Astrocyte (in vitro differentiated cells and primary cell): ENCODE results near the gene AGRN. TPM values are rescaled to one million over a fixed set of nuclear protein-coding genes. Genes with fewer than 3 reads are reported as not detected.

Experiments
- DNase-seq: peaks from one replicate; pipeline ENCODE4 v3.0.0-alpha.2; 2010; ENCODE audit warnings: low read depth
- FAIRE-seq: peaks from 2 replicates; lab custom pipeline; 2011; peaks lifted over from hg19 to GRCh38; lab: Jason Lieb, UNC
- H2AFZ ChIP-seq: 2 replicates; pipeline ENCODE4 v1.6.0; 2012; ENCODE audit warnings: low read depth, low read length, inconsistent platforms
- H3K27ac ChIP-seq: 2 replicates; pipeline ENCODE4 v1.5.1; 2011; ENCODE audit warnings: low read depth, low read length, inconsistent platforms
- H3K27me3 ChIP-seq: 2 replicates; pipeline ENCODE4 v1.6.0; 2011; ENCODE audit warnings: low read length, inconsistent platforms; ENCODE audit not compliant: insufficient read depth
- H3K36me3 ChIP-seq: 2 replicates; pipeline ENCODE4 v1.5.1; 2011; ENCODE audit warnings: low read length, inconsistent platforms; ENCODE audit not compliant: insufficient read depth
- H3K4me1 ChIP-seq: 2 replicates; pipeline ENCODE4 v1.5.1; 2011; ENCODE audit warnings: low read length, inconsistent platforms; ENCODE audit not compliant: insufficient read depth
- H3K4me2 ChIP-seq: 2 replicates; pipeline ENCODE4 v1.6.0; 2012; ENCODE audit warnings: low read length, inconsistent platforms
- H3K4me3 ChIP-seq: 2 replicates; pipeline ENCODE4 v1.5.1; 2011; ENCODE audit warnings: low read depth, mild to moderate bottlenecking, low read length, inconsistent platforms; ENCODE audit not compliant: insufficient read depth
- H3K79me2 ChIP-seq: 2 replicates; pipeline ENCODE4 v1.6.0; 2012; ENCODE audit warnings: mild to moderate bottlenecking, low read length, inconsistent platforms; ENCODE audit not compliant: insufficient read depth
- H3K9ac ChIP-seq: 2 replicates; pipeline ENCODE4 v1.6.0; 2012; ENCODE audit warnings: mild to moderate bottlenecking, low read length, inconsistent platforms
- H3K9me3 ChIP-seq: 2 replicates; pipeline ENCODE4 v1.5.1; 2012; ENCODE audit warnings: low read depth, mild to moderate bottlenecking, low read length, inconsistent platforms; ENCODE audit not compliant: insufficient read depth
- H4K20me1 ChIP-seq: 2 replicates; pipeline ENCODE4 v1.6.0; 2012; ENCODE audit warnings: low read length, inconsistent platforms; ENCODE audit not compliant: insufficient read depth
- H3K27ac Mint-ChIP-seq: one replicate; pipeline ENCODE4 v1.8.0; 2021; ENCODE audit warnings: mild to moderate bottlenecking, mixed read lengths; ENCODE audit not compliant: unreplicated experiment
- H3K27me3 Mint-ChIP-seq: one replicate; pipeline ENCODE4 v1.8.0; 2021; ENCODE audit warnings: low read depth, mixed read lengths; ENCODE audit not compliant: unreplicated experiment
- H3K36me3 Mint-ChIP-seq: one replicate; pipeline ENCODE4 v1.8.0; 2021; ENCODE audit warnings: low read depth, mixed read lengths; ENCODE audit not compliant: unreplicated experiment
- H3K4me1 Mint-ChIP-seq: one replicate; pipeline ENCODE4 v1.8.0; 2021; ENCODE audit warnings: low read depth, mixed read lengths; ENCODE audit not compliant: unreplicated experiment
- H3K4me3 Mint-ChIP-seq: one replicate; pipeline ENCODE4 v1.8.0; 2021; ENCODE audit warnings: mild to moderate bottlenecking, moderate library complexity, mixed read lengths; ENCODE audit not compliant: unreplicated experiment
- H3K9me3 Mint-ChIP-seq: one replicate; pipeline ENCODE4 v1.8.0; 2021; ENCODE audit warnings: mild to moderate bottlenecking, mixed read lengths; ENCODE audit not compliant: unreplicated experiment
- EZH2 ChIP-seq: IDR thresholded peaks from 2 replicates; pipeline ENCODE4 v1.6.1; 2012; ENCODE audit warnings: mild to moderate bottlenecking, low read length, inconsistent platforms; ENCODE audit not compliant: insufficient read depth
- total RNA-seq: library from RNA; stranded (reverse); gene quantifications from 2 replicates; pipeline ENCODE4 v1.2.1, GENCODE V29; 2021
- TF ChIP-seq, protein P1 (sequence below): IDR thresholded peaks from 2 replicates; pipeline ENCODE4 v1.5.1; 2011; ENCODE audit warnings: low read depth, mild to moderate bottlenecking, inconsistent platforms, low read length, moderate library complexity; ENCODE audit not compliant: insufficient read depth

The AGRN gene
- total RNA-seq, 1 donor from 2014 or later: 589 TPM

DNA sequence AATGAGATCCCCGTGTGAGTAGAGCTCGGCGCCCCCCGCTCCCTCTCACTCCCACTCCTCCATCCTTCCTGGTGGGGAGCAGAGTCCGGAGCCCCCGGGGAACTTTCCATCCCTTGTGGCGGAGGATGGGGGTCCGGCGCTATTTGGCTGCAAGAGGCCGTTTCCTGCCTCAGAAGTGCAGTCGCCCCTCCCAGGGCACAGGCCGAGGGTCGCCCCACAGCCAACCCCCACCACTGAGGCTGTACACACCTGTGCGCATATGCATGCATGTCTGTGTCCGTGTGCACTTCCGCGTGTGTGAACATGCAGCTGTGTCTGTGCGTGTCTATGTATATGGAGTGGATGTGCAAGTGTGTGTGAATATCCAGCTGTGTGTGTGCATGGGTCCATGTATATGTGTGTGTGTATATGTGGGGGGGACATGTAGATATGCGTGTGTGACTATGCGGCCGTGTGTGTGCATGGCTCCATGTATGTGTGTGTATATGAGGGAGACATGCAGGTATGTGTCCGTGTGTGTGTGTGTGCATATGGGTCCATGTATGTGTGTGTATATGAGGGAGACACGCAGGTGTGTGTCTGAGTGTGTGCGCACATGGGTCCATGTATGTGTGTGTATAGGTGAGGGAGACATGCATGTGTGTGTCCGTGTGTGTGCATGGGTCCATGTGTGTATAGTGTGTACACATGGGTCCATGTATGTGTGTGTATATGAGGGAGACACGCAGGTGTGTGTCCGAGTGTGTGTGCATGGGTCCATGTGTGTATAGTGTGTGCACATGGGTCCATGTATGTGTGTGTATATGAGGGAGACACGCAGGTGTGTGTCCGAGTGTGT is 32.3 kb downstream of the AGRN start:
- H3K9ac ChIP-seq: no peak overlapping the region
- Mint-ChIP-seq H3K4me1 (no peaks in the 10 kb centered on the region), H3K36me3 (peaks cover 10% of the 10 kb centered on the region), H3K9me3 (no peaks in the 10 kb centered on the region), H3K27me3 (no peaks in the 10 kb centered on the region), H3K27ac (peak overlapping the region; percentile 60), H3K4me3 (no peak overlapping the region)
- DNase-seq (no peak), FAIRE-seq (no peak)
- H2AFZ ChIP-seq: no peak overlapping the region
- no peak overlapping the region for H3K4me2 ChIP-seq
- no peak overlapping the region for H3K27ac ChIP-seq
- no peaks in the 10 kb centered on the region for H3K27me3 ChIP-seq
- H3K36me3 ChIP-seq: peaks cover 7% of the 10 kb centered on the region
- no peaks in the 10 kb centered on the region for H3K4me1 ChIP-seq
- no peaks in the 10 kb centered on the region for H3K9me3 ChIP-seq
- no peak overlapping the region for H3K4me3 ChIP-seq
- H3K79me2 ChIP-seq: no peaks in the 10 kb centered on the region
- TF ChIP-seq, protein P1, sequence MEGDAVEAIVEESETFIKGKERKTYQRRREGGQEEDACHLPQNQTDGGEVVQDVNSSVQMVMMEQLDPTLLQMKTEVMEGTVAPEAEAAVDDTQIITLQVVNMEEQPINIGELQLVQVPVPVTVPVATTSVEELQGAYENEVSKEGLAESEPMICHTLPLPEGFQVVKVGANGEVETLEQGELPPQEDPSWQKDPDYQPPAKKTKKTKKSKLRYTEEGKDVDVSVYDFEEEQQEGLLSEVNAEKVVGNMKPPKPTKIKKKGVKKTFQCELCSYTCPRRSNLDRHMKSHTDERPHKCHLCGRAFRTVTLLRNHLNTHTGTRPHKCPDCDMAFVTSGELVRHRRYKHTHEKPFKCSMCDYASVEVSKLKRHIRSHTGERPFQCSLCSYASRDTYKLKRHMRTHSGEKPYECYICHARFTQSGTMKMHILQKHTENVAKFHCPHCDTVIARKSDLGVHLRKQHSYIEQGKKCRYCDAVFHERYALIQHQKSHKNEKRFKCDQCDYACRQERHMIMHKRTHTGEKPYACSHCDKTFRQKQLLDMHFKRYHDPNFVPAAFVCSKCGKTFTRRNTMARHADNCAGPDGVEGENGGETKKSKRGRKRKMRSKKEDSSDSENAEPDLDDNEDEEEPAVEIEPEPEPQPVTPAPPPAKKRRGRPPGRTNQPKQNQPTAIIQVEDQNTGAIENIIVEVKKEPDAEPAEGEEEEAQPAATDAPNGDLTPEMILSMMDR: no peak
- TF ChIP-seq EZH2: no peak
- peaks cover 48% of the 10 kb centered on the region for H4K20me1 ChIP-seq

DNA sequence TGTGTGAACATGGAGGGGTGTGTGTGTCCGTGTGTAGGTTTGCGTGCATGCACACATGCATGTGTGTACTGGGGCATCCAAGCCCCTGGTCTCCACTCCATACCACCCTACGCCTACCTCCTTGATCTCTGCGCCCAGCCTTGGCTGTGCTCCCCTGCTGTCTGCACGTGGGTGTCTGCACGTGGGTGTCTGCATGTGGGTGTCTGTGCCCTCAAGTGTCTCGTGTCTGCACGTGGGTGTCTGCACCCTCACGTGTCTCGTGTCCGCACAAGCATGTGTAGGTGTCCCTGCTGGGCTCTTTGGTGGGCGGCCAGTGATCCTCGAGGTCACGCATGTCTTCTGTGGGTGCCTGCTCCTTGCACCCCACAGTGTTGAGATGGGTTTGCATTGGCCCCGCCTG is 33.1 kb downstream of the AGRN start:
- Histone ChIP-seq H3K4me3 (no peak overlapping the region), H3K9ac (no peak overlapping the region), H2AFZ (no peak overlapping the region), H3K79me2 (no peaks in the 10 kb centered on the region), H3K4me1 (no peaks in the 10 kb centered on the region), H3K27me3 (no peaks in the 10 kb centered on the region), H3K36me3 (peaks cover 7% of the 10 kb centered on the region), H3K4me2 (no peak overlapping the region), H3K9me3 (no peaks in the 10 kb centered on the region), H4K20me1 (peaks cover 48% of the 10 kb centered on the region), H3K27ac (no peak overlapping the region)
- no peak for FAIRE-seq
- H3K4me3 Mint-ChIP-seq: no peak overlapping the region
- TF ChIP-seq EZH2: no peak
- TF ChIP-seq, protein P1: no peak
- H3K27ac Mint-ChIP-seq: peak overlapping the region; percentile 60
- H3K27me3 Mint-ChIP-seq: no peaks in the 10 kb centered on the region
- no peaks in the 10 kb centered on the region for H3K9me3 Mint-ChIP-seq
- no peaks in the 10 kb centered on the region for H3K4me1 Mint-ChIP-seq
- no peak for DNase-seq
- peaks cover 10% of the 10 kb centered on the region for H3K36me3 Mint-ChIP-seq

DNA sequence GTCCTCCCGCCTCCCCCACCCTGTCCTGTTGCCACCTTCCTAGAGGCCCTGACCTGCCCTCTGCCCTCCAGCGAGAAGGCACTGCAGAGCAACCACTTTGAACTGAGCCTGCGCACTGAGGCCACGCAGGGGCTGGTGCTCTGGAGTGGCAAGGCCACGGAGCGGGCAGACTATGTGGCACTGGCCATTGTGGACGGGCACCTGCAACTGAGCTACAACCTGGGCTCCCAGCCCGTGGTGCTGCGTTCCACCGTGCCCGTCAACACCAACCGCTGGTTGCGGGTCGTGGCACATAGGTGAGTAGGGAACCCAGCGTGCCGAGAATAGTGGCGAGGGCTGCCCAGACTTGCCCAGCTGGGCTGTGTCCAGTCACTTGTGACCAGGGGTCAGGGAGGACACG is 33.8 kb downstream of the AGRN start:
- Histone ChIP-seq H3K27me3 (no peaks in the 10 kb centered on the region), H3K79me2 (no peaks in the 10 kb centered on the region), H2AFZ (no peak overlapping the region), H3K4me1 (no peaks in the 10 kb centered on the region), H3K9ac (no peak overlapping the region), H3K4me3 (no peak overlapping the region), H3K27ac (no peak overlapping the region), H3K36me3 (peaks cover 7% of the 10 kb centered on the region), H3K4me2 (no peak overlapping the region), H4K20me1 (peaks cover 50% of the 10 kb centered on the region), H3K9me3 (no peaks in the 10 kb centered on the region)
- no peak for DNase-seq
- H3K4me1 Mint-ChIP-seq: peaks cover 3% of the 10 kb centered on the region
- no peaks in the 10 kb centered on the region for H3K9me3 Mint-ChIP-seq
- FAIRE-seq: no peak
- no peak for TF ChIP-seq EZH2
- TF ChIP-seq, protein P1: no peak
- no peak overlapping the region for H3K27ac Mint-ChIP-seq
- H3K36me3 Mint-ChIP-seq: peaks cover 10% of the 10 kb centered on the region
- H3K27me3 Mint-ChIP-seq: no peaks in the 10 kb centered on the region
- H3K4me3 Mint-ChIP-seq: no peak overlapping the region
